Retinal pigment epithelial cell (primary cell): ENCODE data around the gene SUMO3.
A peak's percentile ranks its signal among the peaks of the same experiment; 100 is the strongest.

Source experiments
- DNase-seq: peaks from one replicate; pipeline ENCODE4 v3.0.0-alpha.2; 2010; ENCODE audit warnings: low read depth
- H3K4me3 ChIP-seq: 2 replicates; pipeline ENCODE4 v1.5.1; 2011; ENCODE audit warnings: mild to moderate bottlenecking, low read length, control low read depth, moderate library complexity
- TF ChIP-seq, protein P1 (sequence below): conservative IDR thresholded peaks from 2 replicates; pipeline ENCODE4 v1.5.1; 2011; ENCODE audit warnings: low read depth, low read length, control low read depth, inconsistent platforms

SUMO3 gene

DNA sequence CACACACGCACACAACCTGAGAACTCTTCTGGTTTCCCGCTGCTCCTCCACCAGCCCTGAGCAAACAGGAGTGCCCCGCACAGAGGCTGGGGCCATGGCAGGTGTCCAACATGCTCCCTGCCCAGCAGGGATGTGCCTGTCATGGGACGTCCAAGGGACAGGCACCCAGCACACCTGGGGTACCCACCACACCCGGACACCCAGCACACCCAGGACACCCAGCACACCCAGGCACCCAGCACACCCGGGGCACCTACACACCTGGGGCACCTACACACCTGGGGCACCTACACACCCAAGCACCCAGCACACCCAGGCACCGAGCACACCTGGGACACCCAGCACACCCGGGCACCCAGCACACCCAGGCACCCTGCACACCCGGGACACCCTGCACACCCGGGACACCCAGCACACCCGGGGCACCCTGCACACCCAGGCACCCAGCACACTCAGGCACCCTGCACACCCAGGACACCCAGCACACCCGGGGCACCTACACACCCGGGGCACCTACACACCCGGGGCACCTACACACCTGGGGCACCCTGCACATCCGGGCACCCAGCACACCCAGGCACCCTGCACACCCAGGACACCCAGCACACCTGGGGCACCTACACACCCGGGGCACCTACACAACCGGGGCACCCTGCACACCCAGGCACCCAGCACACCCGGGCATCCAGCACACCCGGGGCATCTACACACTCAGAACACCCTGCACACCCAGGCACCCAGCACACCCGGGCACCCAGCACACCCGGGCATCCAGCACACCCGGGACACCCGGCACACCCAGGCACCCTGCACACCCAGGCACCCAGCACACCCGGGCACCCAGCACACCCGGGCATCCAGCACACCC is 54.2 kb downstream of the SUMO3 start:
- TF ChIP-seq, protein P1, sequence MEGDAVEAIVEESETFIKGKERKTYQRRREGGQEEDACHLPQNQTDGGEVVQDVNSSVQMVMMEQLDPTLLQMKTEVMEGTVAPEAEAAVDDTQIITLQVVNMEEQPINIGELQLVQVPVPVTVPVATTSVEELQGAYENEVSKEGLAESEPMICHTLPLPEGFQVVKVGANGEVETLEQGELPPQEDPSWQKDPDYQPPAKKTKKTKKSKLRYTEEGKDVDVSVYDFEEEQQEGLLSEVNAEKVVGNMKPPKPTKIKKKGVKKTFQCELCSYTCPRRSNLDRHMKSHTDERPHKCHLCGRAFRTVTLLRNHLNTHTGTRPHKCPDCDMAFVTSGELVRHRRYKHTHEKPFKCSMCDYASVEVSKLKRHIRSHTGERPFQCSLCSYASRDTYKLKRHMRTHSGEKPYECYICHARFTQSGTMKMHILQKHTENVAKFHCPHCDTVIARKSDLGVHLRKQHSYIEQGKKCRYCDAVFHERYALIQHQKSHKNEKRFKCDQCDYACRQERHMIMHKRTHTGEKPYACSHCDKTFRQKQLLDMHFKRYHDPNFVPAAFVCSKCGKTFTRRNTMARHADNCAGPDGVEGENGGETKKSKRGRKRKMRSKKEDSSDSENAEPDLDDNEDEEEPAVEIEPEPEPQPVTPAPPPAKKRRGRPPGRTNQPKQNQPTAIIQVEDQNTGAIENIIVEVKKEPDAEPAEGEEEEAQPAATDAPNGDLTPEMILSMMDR, result no peak
- H3K4me3 ChIP-seq, result no peak overlapping the region
- no peak for DNase-seq

DNA sequence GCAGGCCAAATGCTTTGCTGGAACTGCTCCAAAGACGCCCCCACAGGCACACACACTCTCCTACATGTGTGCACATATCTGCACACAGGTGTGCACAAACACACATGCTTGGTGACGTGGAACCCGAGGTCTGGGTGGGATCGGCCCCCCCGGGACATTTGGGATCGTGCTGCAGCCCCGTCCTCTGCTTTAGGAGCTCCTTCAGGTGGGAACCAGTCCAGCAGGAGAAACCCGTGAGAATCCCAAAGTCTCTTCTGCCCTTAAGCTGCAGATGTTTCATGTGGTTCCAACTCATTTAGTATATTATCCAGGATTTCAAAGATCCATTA is 54.8 kb downstream of the SUMO3 start:
- TF ChIP-seq, protein P1, result no peak
- DNase-seq, result no peak
- no peak overlapping the region for H3K4me3 ChIP-seq

DNA sequence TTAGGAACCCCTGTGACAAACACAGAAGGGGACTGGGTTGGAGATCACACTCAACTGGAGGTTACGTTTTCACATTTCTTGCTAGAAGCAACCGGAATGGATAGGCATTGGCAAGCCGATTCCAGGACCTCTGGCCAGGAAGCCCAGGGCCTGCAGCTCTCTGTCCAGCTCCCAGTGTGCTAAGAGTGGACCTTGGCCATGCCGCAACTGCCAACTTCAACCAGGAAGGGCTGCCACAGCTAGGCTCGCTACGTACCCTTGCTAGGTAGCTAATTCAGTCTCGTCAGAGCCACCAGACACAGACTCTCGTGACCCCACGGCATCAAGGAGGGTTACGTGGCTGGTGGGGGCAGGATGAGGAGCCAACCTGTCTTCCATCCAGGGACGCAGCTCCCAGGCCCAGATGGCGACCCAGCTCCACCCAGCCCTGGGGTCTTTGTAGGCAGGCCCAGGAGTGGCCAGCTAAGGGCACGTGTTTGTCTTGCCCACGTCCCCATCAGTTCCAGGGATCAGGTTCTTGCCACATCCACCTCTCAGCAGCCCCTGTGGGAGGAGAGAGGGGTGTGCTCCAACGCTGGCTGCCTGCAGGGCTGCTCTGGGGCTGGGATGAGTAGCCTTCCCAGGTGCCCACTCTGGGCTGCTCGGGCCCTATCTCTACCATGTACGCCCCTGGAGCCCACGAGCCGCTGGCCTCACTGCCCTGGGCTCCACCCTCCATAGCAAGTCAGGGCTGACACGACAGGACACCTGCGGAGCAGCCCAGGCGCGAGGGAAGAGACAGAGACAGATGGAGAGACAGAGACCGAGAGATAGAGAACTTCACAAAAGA is 55.4 kb downstream of the SUMO3 start:
- TF ChIP-seq, protein P1, result no peak
- H3K4me3 ChIP-seq, result no peak overlapping the region
- no peak for DNase-seq

DNA sequence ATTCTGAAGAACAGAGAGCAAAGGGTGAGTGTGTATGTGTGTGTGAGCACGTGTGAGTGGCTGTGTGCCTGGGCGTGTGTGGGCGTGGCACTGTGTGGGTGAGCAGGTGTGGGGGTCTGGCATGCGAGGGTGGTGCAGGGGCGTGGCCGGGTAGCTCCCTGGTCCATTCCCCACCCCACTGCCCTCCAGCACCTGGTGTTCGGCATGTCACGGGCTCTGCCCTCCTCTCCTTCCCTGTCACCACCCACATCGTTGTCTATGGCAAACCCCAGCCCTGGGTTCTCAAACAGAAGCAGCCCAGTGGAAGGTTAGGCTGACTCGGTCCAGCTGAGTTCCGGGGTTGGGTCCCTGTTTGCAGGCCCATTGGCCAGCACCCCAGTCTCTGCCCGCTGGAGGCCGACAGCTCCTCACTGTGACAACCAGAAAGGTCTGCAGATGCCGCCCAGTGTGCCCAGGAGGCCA is 56.1 kb downstream of the SUMO3 start:
- TF ChIP-seq, protein P1, result no peak
- H3K4me3 ChIP-seq, result no peak overlapping the region
- no peak for DNase-seq

DNA sequence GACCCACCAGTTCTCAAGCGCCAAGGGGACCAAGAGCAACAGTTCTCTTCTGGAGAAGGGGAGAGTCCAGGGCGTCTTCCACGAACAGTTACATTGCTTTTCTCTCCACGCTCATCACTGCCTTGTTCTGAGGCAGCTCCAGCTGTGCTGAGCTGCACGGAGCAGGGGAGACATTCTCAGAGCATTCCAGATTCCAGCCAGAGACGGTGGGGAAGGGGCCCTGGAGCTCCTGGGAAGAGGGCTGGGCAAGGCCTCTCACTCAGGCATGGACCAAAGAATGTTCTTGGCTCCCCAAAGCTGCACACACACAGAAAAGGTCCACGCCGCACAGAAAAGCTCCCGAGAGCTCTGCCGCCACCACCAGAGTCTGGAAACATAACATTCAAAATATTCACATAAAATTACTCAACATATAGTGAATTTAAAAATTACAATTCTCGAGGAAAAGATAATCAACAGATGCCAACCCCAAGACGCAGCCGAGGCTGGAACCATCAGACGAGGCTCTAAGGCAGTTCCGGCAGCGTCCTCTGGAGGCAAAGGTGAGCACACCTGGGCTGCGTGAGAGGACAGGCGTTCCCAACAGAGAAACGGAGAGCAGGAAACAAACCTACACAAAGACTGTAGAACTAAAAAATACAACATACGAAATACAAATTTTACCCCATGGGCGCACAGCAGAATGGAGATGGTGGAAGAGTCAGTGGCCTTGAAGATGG is 56.7 kb downstream of the SUMO3 start:
- no peak overlapping the region for H3K4me3 ChIP-seq
- DNase-seq, result no peak
- TF ChIP-seq, protein P1, result peak; percentile 48

DNA sequence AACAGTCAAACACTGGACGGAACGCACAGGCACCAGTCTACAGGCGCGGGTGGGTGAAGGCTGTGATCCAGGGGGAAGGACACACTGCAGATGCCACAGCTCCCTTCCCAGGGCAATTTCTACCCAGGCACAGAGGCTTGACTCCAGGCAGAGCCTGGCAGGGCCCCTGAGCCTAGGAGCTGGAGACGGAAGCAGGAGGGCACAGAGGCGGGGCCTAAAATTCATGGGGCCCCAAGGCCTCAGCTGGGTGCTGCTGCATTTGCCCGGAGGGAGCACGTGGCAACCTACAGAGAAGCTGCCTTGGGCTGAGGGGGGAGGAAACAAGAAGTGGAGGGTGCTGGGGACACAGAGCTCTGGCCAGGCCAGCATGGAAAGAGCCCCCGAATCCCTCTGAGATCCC is 57.5 kb downstream of the SUMO3 start:
- no peak for DNase-seq
- TF ChIP-seq, protein P1, result no peak
- no peak overlapping the region for H3K4me3 ChIP-seq
